Muscle of leg (tissue), 11 donors: ENCODE measurements around the gene S100A9. TPM values are rescaled to one million over a fixed set of nuclear protein-coding genes. Genes with fewer than 3 reads are reported as not detected.

ENCODE experiments used
- DNase-seq: peaks from one replicate; pipeline ENCODE4 v3.0.0; 2013
- H3K27ac ChIP-seq: one replicate; pipeline ENCODE4 v1.5.1; 2013; ENCODE audit warnings: mild to moderate bottlenecking, low read length, control low read depth
- H3K27me3 ChIP-seq: one replicate; pipeline ENCODE4 v1.6.1; 2013; ENCODE audit warnings: low read length; ENCODE audit not compliant: control insufficient read depth, insufficient read depth
- H3K36me3 ChIP-seq: one replicate; pipeline ENCODE4 v1.6.1; 2013; ENCODE audit warnings: low read length; ENCODE audit not compliant: control insufficient read depth, insufficient read depth
- H3K4me1 ChIP-seq: one replicate; pipeline ENCODE4 v1.6.1; 2013; ENCODE audit warnings: low read length; ENCODE audit not compliant: control insufficient read depth, insufficient read depth
- H3K4me3 ChIP-seq: one replicate; pipeline ENCODE4 v1.5.1; 2013; ENCODE audit warnings: low read length, control low read depth
- H3K9me3 ChIP-seq: replicated peaks from 2 replicates; pipeline ENCODE4 v1.6.1; 2013; ENCODE audit warnings: low read depth, low read length; ENCODE audit not compliant: control insufficient read depth
- WGBS: methylation state at CpG from one replicate; pipeline ENCODE4 v1.1.5; 2013; ENCODE audit warnings: missing lambda C conversion rate; ENCODE audit not compliant: insufficient coverage; 5-methylcytosine and 5-hydroxymethylcytosine counted together
- polyA plus RNA-seq, 8 donors: library from polyadenylated mRNA; unstranded; fragments of 120-200 nt; gene quantifications; one replicate each; pipeline versions ENCODE4 v1.2.1 to v1.2.3, GENCODE V29; 2013; ENCODE audit warnings: inconsistent platforms in 1 of 8, low replicate concordance in 1 of 8; ENCODE audit not compliant: insufficient read length in 8 of 8, insufficient read depth in 1 of 8
- total RNA-seq: library from RNA; stranded (reverse); fragments of 120-200 nt; gene quantifications from one replicate; pipeline ENCODE4 v1.2.4, GENCODE V29; 2013

The S100A9 gene
- total and polyA plus RNA-seq, 9 donors, result 17.8 to 47.3 (median 25.7) TPM

DNA sequence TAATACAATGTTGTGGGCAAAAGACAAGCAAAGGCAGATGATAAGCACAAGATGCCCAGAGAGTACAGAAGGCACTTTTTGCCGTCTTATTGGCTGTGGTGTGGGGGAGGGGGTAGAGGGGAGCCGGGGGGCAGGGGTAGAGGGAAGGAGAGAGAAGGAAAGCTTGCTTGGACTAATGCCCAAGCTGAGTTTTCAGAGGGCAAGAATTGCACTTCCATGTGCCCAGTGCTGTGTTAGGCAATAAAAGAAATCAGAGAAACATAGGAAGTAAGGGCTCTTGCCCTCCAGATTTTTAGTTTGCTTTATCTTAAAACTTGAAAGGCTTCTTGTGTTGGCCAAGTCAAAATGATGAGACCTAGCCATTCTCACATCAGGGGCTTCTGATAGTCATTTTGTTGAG, 9.4 kb downstream of the S100A9 start:
- Histone ChIP-seq H3K27ac (no peak overlapping the region), H3K4me3 (no peak overlapping the region), H3K4me1 (no peaks in the 10 kb centered on the region), H3K27me3 (peaks cover 4% of the 10 kb centered on the region), H3K9me3 (no peaks in the 10 kb centered on the region), H3K36me3 (no peaks in the 10 kb centered on the region)
- WGBS, result 63% methylated on average over 2 of the region's 2 CpGs
- no peak for DNase-seq

DNA sequence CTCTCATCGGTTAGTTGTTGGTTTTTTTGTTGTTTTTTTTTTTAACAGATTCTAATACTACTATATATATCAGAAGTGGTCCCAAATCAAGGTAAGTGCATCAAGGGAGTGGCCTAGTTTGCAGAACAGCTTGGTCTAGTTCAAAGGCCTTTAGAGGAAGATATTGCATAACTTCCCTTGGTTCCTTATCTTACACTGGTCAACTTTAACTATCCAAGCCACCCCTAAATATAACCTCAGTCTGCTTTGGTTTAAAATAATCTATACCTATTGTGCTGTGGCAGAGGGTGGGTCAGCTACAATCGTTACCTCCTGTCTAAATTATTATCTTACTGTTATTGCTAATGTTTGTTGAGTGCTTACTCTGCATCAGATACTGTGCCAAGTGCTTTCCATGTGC, 10.8 kb downstream of the S100A9 start:
- no CpG with 5 or more reads among the region's 2 CpGs for WGBS
- Histone ChIP-seq H3K4me1 (no peaks in the 10 kb centered on the region), H3K9me3 (no peaks in the 10 kb centered on the region), H3K36me3 (no peaks in the 10 kb centered on the region), H3K27ac (no peak overlapping the region), H3K4me3 (no peak overlapping the region), H3K27me3 (peaks cover 3% of the 10 kb centered on the region)
- no peak for DNase-seq

DNA sequence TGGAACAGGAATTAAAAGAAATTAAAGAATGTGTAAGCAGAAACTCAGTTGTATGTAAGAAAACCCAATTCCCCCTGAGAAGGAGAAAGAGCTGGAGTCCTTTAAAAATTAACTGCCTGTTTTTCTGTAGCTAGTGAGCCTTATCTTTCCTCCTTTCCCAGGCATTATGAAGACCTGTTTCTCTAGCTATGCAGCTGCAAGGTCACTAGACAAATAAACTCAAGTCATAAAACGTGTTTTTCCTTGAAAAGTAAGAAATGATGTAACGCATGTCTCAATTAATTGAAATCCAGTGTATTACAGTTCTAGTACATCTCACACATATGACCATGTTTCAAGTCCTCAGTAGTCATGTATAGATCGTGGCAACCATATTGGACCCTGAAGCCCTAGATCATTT, 12.5 kb downstream of the S100A9 start:
- DNase-seq, result no peak
- H3K4me3 ChIP-seq, result no peak overlapping the region
- peaks cover 1% of the 10 kb centered on the region for H3K27me3 ChIP-seq
- H3K36me3 ChIP-seq, result no peaks in the 10 kb centered on the region
- no peaks in the 10 kb centered on the region for H3K4me1 ChIP-seq
- no peak overlapping the region for H3K27ac ChIP-seq
- WGBS, result no CpG with 5 or more reads among the region's 3 CpGs
- H3K9me3 ChIP-seq, result no peaks in the 10 kb centered on the region

DNA sequence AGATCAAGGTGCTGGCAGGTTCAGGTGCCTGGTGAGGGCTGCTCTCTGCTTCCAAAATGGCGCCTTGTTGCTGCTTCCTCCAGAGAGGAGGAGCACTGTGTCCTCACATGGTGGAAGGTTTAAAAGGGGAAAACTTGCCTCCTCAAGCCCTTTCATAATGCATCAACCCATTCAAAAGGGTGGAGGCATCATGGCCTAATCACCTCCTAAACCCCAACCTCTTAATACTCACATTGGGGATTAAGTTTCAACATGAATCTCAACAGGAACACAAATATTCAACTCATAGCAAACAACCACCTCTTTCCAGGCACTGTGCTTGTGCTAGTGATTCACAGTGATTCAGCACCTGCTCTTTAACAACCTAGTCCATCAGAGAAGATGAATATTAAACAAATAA, 13.6 kb downstream of the S100A9 start:
- Histone ChIP-seq H3K27ac (no peak overlapping the region), H3K27me3 (no peaks in the 10 kb centered on the region), H3K9me3 (no peaks in the 10 kb centered on the region), H3K4me1 (no peaks in the 10 kb centered on the region), H3K4me3 (no peak overlapping the region), H3K36me3 (no peaks in the 10 kb centered on the region)
- no peak for DNase-seq
- WGBS, result no CpG with 5 or more reads among the region's 1 CpG

DNA sequence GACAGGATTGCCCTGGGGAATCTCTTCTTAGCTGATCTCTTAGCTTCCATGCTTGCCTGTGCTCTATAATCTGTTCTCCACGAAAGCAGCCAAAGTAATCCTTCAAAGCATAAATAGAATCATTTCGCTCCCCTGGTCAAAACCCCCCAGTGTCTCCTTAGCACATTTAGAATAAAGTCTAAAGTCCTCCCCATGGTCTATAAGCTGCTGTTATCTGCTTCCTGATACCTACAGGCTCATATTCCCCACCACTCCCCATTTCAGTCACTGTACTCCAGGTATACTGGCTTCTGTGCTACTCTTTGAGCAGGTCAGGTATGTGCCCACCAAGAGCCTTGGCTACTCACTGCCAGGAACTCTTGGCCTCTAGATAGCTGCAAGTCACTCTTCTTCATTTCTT, 14.9 kb downstream of the S100A9 start:
- H3K36me3 ChIP-seq, result no peaks in the 10 kb centered on the region
- WGBS, result 83% methylated on average over 2 of the region's 2 CpGs
- DNase-seq, result no peak
- H3K4me1 ChIP-seq, result no peaks in the 10 kb centered on the region
- no peaks in the 10 kb centered on the region for H3K9me3 ChIP-seq
- no peak overlapping the region for H3K27ac ChIP-seq
- no peaks in the 10 kb centered on the region for H3K27me3 ChIP-seq
- H3K4me3 ChIP-seq, result no peak overlapping the region

DNA sequence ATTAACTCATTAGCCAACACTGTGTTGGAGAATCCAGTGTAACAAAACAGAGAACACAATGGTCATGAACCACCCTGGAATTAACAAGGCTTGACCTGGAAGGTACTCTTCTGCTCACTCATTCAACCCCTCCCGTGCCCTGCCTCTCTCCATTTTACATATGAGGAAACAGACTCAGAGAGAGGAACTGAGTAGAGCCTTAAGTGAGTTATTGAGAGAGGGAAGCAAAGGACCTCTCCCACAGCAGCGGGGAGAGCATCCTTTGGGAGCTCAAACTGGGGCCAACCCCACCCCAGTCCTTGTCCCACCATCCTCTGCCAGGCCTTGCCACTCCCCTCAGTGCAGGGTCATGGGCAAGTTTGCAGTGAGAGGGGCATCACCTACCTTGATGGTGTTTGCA, 16.4 kb downstream of the S100A9 start:
- H3K27me3 ChIP-seq, result no peaks in the 10 kb centered on the region
- H3K9me3 ChIP-seq, result no peaks in the 10 kb centered on the region
- no peak overlapping the region for H3K4me3 ChIP-seq
- no CpG with 5 or more reads among the region's 2 CpGs for WGBS
- no peak overlapping the region for H3K27ac ChIP-seq
- no peaks in the 10 kb centered on the region for H3K36me3 ChIP-seq
- no peak for DNase-seq
- H3K4me1 ChIP-seq, result no peaks in the 10 kb centered on the region

DNA sequence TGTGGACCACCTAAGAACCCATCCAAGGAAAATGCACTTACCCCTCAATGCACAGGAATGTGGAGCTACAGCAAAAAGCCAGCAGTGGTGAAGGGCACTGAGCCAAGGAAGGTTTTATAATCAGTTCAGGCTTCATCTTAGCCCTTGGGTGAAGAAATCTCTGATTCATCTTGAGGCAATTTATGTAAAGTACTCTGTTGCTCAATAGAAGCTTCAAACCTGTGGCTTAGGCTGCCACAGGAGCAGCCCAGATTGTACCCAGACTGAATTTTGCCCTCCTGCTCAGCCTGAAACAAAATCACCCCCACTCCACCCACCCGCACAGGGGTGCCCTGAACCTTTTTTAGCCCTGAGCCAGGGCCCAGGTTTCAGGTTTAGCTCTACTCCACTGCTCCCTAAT, 17.9 kb downstream of the S100A9 start, which contains the start of gene S100A12:
TSS of gene S100A12 (minus strand) at position 111 of the 400 bp plus-strand sequence. CDS start 1,029 bp downstream, outside the sequence.
- H3K36me3 ChIP-seq, result no peaks in the 10 kb centered on the region
- no peaks in the 10 kb centered on the region for H3K9me3 ChIP-seq
- H3K27me3 ChIP-seq, result no peaks in the 10 kb centered on the region
- H3K4me3 ChIP-seq, result no peak within 1 kb of the TSS
- H3K4me1 ChIP-seq, result no peaks in the 10 kb centered on the region
- no peak within 1 kb of the TSS for H3K27ac ChIP-seq
- DNase-seq, result no peak
- no CpG with 5 or more reads among the region's 1 CpG for WGBS

DNA sequence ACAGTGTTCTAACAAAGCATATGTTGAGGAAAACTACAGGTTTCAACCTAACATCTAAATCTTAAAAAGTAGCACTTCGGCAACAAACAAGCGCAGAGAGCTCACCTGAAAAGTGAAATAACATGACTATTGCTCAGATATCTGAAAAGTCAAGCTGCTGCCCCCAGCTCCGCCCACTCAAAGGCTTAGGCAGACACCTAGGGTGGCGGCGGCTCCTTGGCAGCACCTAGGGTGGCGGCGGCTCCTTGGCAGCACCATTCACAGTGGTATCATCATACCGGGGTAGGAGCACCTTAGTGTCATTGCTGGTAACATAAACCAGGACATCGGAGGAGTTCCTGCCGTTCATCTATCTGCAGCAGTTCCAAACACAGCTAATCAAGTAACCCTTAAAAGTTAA, 21.9 kb downstream of the S100A9 start:
- Histone ChIP-seq H3K36me3 (no peaks in the 10 kb centered on the region), H3K4me3 (no peak overlapping the region), H3K27me3 (no peaks in the 10 kb centered on the region), H3K9me3 (no peaks in the 10 kb centered on the region), H3K4me1 (no peaks in the 10 kb centered on the region), H3K27ac (no peak overlapping the region)
- DNase-seq, result no peak
- WGBS, result 84% methylated on average over 8 of the region's 10 CpGs

DNA sequence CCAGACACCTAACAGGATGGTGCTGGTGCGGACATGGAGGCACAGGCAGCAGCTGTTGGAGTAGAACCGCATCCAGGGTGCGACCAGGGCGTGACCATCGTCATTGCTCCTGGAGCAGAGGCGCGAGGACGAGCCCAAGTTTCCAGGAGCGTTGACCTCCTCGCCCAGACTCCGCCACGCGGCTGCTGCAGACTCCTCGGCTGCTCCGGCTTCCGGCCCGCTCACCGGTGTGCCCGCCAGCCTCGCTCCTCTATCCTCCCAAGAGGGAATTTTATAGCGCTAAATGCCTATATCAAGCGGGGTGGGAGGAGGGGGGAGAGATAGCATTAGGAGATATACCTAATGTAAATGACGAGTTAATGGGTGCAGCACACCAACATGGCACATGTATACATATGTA, 23.1 kb downstream of the S100A9 start:
- WGBS, result 90% methylated on average over 11 of the region's 23 CpGs
- Histone ChIP-seq H3K4me3 (no peak overlapping the region), H3K27me3 (no peaks in the 10 kb centered on the region), H3K9me3 (no peaks in the 10 kb centered on the region), H3K27ac (no peak overlapping the region), H3K4me1 (no peaks in the 10 kb centered on the region), H3K36me3 (no peaks in the 10 kb centered on the region)
- DNase-seq, result no peak

DNA sequence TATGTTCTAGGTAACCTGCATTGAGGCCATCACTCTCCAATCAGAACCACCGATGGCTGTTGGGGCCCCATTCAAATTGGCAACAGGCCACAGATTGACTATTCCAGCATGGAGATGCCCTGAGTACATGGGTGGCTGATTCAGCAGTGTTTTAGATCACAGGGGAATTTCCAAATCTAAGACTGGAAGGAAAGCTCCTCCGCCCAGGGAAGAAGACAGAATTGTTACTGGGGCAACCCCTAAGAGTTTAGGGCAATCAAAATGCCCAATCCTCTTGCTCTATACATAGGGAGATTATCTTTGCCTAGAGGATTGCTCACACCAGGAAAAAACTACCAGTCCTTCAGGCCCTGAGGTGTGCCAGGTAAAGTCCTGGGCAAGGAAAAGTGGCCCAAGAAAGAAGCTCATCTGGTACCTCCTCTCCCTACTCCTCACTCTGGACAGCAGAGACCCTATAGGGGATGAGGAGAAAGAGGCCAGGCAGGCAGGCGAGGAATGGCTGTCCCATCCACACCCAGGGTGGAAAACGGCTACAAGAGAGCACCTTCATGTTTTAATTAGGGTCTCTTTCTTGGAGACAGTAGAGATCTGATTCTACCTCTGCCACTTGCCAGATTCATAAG, 27.4 kb downstream of the S100A9 start:
- H3K36me3 ChIP-seq, result no peaks in the 10 kb centered on the region
- no CpG with 5 or more reads among the region's 4 CpGs for WGBS
- H3K4me3 ChIP-seq, result no peak overlapping the region
- no peak for DNase-seq
- H3K27ac ChIP-seq, result no peak overlapping the region
- H3K4me1 ChIP-seq, result no peaks in the 10 kb centered on the region
- H3K27me3 ChIP-seq, result no peaks in the 10 kb centered on the region
- H3K9me3 ChIP-seq, result no peaks in the 10 kb centered on the region

DNA sequence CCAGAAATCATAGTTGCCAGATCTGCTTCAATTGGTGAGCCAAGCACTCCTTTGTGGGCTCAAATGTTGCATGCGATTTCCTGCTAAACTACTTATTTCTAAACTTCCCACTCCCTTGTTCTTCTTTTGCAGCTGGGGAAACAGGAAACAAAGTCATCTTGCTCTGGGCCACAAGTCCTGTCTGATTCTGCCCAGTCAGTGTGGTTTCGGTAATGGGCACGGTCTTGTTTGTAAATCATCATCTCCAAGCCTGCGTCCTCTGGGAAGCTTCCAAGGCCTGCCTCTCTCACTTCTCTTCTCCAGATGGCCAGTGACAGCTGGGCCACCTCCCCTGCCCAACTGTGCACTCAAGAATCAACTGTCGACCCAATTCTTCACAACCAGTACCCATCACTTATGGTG, 28.8 kb downstream of the S100A9 start:
- no peaks in the 10 kb centered on the region for H3K4me1 ChIP-seq
- H3K27me3 ChIP-seq, result no peaks in the 10 kb centered on the region
- DNase-seq, result peak; percentile 75
- no peak overlapping the region for H3K4me3 ChIP-seq
- no peaks in the 10 kb centered on the region for H3K36me3 ChIP-seq
- H3K27ac ChIP-seq, result peak overlapping the region; percentile 6
- H3K9me3 ChIP-seq, result no peaks in the 10 kb centered on the region
- 68% methylated on average over 5 of the region's 5 CpGs for WGBS
